ENCODE results near the gene SNORC. TPM values are rescaled to one million over a fixed set of nuclear protein-coding genes. Genes with fewer than 3 reads are reported as not detected.

SNORC gene
- total RNA-seq, 3 donors from 2014 or later, result 0.32 to 23.1 (median 9.2) TPM

- Histone ChIP-seq H3K4me1 (no peaks in the 10 kb centered on the region), H3K4me3 (no peak overlapping the region), H3K27ac (no peak overlapping the region), H3K36me3 (no peaks in the 10 kb centered on the region), H3K9me3 (no peaks in the 10 kb centered on the region), H3K27me3 (no peaks in the 10 kb centered on the region)
- DNase-seq (ENCODE audit: low spot score in 2 of 2), result peak in 1 of 2 donors; percentile 37
- intact Hi-C loops (cut with DNase I; ENCODE audit: low total_unique reads), result no loop called here
- TF ChIP-seq CTCF (IDR thresholded peaks at IDR 0.05), result no peak
- no peak for TF ChIP-seq POLR2AphosphoS5 (IDR thresholded peaks at IDR 0.05)
These were observed 8.0 kb downstream of the SNORC start for GRCh38 chr2:232877940-232878511.

- Histone ChIP-seq H3K27me3 (no peaks in the 10 kb centered on the region), H3K27ac (no peak overlapping the region), H3K36me3 (no peaks in the 10 kb centered on the region), H3K4me1 (no peaks in the 10 kb centered on the region), H3K9me3 (no peaks in the 10 kb centered on the region), H3K4me3 (no peak overlapping the region)
- TF ChIP-seq POLR2AphosphoS5 (IDR thresholded peaks at IDR 0.05) (no peak), POLR2A (IDR thresholded peaks at IDR 0.05) (no peak), CTCF (IDR thresholded peaks at IDR 0.05) (no peak)
- peak in 1 of 2 donors; percentile 46 for DNase-seq (ENCODE audit: low spot score in 2 of 2)
- intact Hi-C loops (cut with DNase I; ENCODE audit: low total_unique reads), result no loop called here
These were observed 9.0 kb downstream of the SNORC start for GRCh38 chr2:232878855-232879617.

GRCh38 chr2:232879618-232880494, 9.8 kb downstream of the SNORC start:
- Histone ChIP-seq H3K4me1 (no peaks in the 10 kb centered on the region), H3K36me3 (no peaks in the 10 kb centered on the region), H3K27me3 (no peaks in the 10 kb centered on the region), H3K27ac (no peak overlapping the region), H3K4me3 (no peak overlapping the region), H3K9me3 (no peaks in the 10 kb centered on the region)
- no peak for TF ChIP-seq POLR2AphosphoS5 (IDR thresholded peaks at IDR 0.05)
- no peak for TF ChIP-seq POLR2A (IDR thresholded peaks at IDR 0.05)
- TF ChIP-seq CTCF (IDR thresholded peaks at IDR 0.05), result no peak
- peak in 1 of 2 donors; percentile 36 for DNase-seq (ENCODE audit: low spot score in 2 of 2)
- intact Hi-C loops (cut with DNase I; ENCODE audit: low total_unique reads), result loop anchor here (5.0 kb wide), 1 partner anchor 1518 kb away; no protein-coding TSS in a partner anchor

GRCh38 chr2:232880764-232881351, 10.8 kb downstream of the SNORC start:
- Histone ChIP-seq H3K4me1 (no peaks in the 10 kb centered on the region), H3K27me3 (no peaks in the 10 kb centered on the region), H3K4me3 (no peak overlapping the region), H3K27ac (no peak overlapping the region), H3K36me3 (no peaks in the 10 kb centered on the region), H3K9me3 (no peaks in the 10 kb centered on the region)
- intact Hi-C loops (cut with DNase I; ENCODE audit: low total_unique reads), result loop anchor here (5.0 kb wide), 1 partner anchor 1519 kb away; no protein-coding TSS in a partner anchor
- TF ChIP-seq POLR2AphosphoS5 (IDR thresholded peaks at IDR 0.05) (no peak), POLR2A (IDR thresholded peaks at IDR 0.05) (no peak), CTCF (IDR thresholded peaks at IDR 0.05) (no peak)
- no peak for DNase-seq (ENCODE audit: low spot score in 2 of 2)
